ENCODE data around the gene LRRTM2. TPM values are rescaled to one million over a fixed set of nuclear protein-coding genes. Genes with fewer than 3 reads are reported as not detected.

Gene LRRTM2
- total RNA-seq, 4 donors from 2014 or later = 0.20 to 1.2 (median 0.86) TPM

- TF ChIP-seq, protein P1, sequence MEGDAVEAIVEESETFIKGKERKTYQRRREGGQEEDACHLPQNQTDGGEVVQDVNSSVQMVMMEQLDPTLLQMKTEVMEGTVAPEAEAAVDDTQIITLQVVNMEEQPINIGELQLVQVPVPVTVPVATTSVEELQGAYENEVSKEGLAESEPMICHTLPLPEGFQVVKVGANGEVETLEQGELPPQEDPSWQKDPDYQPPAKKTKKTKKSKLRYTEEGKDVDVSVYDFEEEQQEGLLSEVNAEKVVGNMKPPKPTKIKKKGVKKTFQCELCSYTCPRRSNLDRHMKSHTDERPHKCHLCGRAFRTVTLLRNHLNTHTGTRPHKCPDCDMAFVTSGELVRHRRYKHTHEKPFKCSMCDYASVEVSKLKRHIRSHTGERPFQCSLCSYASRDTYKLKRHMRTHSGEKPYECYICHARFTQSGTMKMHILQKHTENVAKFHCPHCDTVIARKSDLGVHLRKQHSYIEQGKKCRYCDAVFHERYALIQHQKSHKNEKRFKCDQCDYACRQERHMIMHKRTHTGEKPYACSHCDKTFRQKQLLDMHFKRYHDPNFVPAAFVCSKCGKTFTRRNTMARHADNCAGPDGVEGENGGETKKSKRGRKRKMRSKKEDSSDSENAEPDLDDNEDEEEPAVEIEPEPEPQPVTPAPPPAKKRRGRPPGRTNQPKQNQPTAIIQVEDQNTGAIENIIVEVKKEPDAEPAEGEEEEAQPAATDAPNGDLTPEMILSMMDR (IDR thresholded peaks at IDR 0.05) = no peak
- no peak for TF ChIP-seq POLR2A (IDR thresholded peaks at IDR 0.05)
- no peak for DNase-seq
- H3K36me3 ChIP-seq = peaks cover 14 to 15% of the 10 kb centered on the region in 2 donors
- no peaks in the 10 kb centered on the region for H3K9me3 ChIP-seq
- no peak overlapping the region for H3K27ac ChIP-seq
- 85 to 86% methylated on average over 4 of the region's 4 CpGs for WGBS, 2 donors
- intact Hi-C loops (cut with DNase I) = no loop called here
- peaks cover 14 to 17% of the 10 kb centered on the region in 2 donors for H3K4me1 ChIP-seq
- no peak overlapping the region for H3K4me3 ChIP-seq (replicated peaks in 1 of 3)
- H3K27me3 ChIP-seq = no peaks in the 10 kb centered on the region
These were observed 46.6 kb downstream of the LRRTM2 start for GRCh38 chr5:138828556-138828955.

- Histone ChIP-seq H3K36me3 (peaks cover 14 to 15% of the 10 kb centered on the region in 2 donors), H3K9me3 (no peaks in the 10 kb centered on the region), H3K27me3 (no peaks in the 10 kb centered on the region), H3K27ac (no peak overlapping the region), H3K4me3 (replicated peaks in 1 of 3) (no peak overlapping the region), H3K4me1 (no peaks in the 10 kb centered on the region)
- TF ChIP-seq POLR2A (IDR thresholded peaks at IDR 0.05) = no peak
- TF ChIP-seq, protein P1 (IDR thresholded peaks at IDR 0.05) = peak in 4 of 6 experiments; percentile 33 to 60 (median 43)
- intact Hi-C loops (cut with DNase I) = no loop called here
- no peak for DNase-seq
- WGBS, 2 donors = 55 to 62% methylated on average over 5 of the region's 5 CpGs
These were observed 49.9 kb downstream of the LRRTM2 start for GRCh38 chr5:138824924-138825863.

DNA sequence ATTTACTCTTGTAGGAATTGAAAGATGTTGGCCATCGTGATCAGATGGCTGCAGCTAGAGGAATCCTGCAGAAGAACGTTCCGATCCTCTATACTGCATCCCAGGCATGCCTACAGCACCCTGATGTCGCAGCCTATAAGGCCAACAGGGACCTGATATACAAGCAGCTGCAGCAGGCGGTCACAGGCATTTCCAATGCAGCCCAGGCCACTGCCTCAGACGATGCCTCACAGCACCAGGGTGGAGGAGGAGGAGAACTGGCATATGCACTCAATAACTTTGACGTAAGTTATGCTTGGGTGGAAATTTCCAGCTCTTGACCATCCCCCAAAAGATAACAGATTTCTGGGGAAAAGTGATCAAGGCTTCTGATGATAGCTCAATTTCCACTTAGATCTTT is 50.6 kb downstream of the LRRTM2 start:
- intact Hi-C loops (cut with DNase I) = no loop called here
- no peak overlapping the region for H3K27ac ChIP-seq
- H3K4me1 ChIP-seq = no peaks in the 10 kb centered on the region
- peaks cover 14 to 15% of the 10 kb centered on the region in 2 donors for H3K36me3 ChIP-seq
- no peaks in the 10 kb centered on the region for H3K27me3 ChIP-seq
- H3K9me3 ChIP-seq = no peaks in the 10 kb centered on the region
- no peak overlapping the region for H3K4me3 ChIP-seq (replicated peaks in 1 of 3)
- no peak for DNase-seq
- 81 to 82% methylated on average over 6 to 7 of the region's 7 CpGs for WGBS, 2 donors
- no peak for TF ChIP-seq POLR2A (IDR thresholded peaks at IDR 0.05)
- TF ChIP-seq, protein P1 (IDR thresholded peaks at IDR 0.05) = no peak

DNA sequence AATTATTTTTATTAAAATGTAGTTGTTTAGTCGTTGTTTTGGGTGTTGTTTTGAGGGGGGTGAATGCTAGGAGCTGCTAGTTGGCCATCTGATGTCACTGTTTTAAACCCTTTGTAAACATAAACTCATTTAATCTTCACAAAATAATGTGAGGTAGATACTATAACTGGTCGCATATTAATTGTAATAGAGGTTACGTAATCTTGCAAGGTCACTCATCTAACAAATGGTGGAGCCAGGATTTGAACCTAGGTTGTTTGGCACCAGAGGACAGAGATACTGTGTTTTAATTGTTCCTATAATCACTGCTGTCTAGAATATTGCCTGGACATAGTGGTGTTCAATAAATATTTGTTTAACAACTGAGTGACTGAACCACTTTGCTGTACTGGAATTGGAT is 54.4 kb downstream of the LRRTM2 start:
- DNase-seq = no peak
- Histone ChIP-seq H3K9me3 (no peaks in the 10 kb centered on the region), H3K4me1 (no peaks in the 10 kb centered on the region), H3K36me3 (peaks cover 0 to 6% of the 10 kb centered on the region in 2 donors), H3K4me3 (replicated peaks in 1 of 3) (no peak overlapping the region), H3K27me3 (no peaks in the 10 kb centered on the region), H3K27ac (no peak overlapping the region)
- intact Hi-C loops (cut with DNase I) = no loop called here
- no peak for TF ChIP-seq POLR2A (IDR thresholded peaks at IDR 0.05)
- TF ChIP-seq, protein P1 (IDR thresholded peaks at IDR 0.05) = no peak
- 91 to 92% methylated on average over 3 of the region's 3 CpGs for WGBS, 2 donors

- TF ChIP-seq, protein P1 (IDR thresholded peaks at IDR 0.05) = no peak
- no peak for TF ChIP-seq POLR2A (IDR thresholded peaks at IDR 0.05)
- H3K27ac ChIP-seq = no peak overlapping the region
- no peak overlapping the region for H3K4me3 ChIP-seq (replicated peaks in 1 of 3)
- H3K36me3 ChIP-seq = no peaks in the 10 kb centered on the region
- H3K27me3 ChIP-seq = no peaks in the 10 kb centered on the region
- DNase-seq = no peak
- H3K9me3 ChIP-seq = no peaks in the 10 kb centered on the region
- WGBS, 2 donors = 94 to 95% methylated on average over 4 of the region's 4 CpGs
- intact Hi-C loops (cut with DNase I) = no loop called here
- no peaks in the 10 kb centered on the region for H3K4me1 ChIP-seq
These were observed 56.1 kb downstream of the LRRTM2 start for GRCh38 chr5:138819081-138819480.
